Measurements from ENCODE around the gene PLXNA4. TPM values are rescaled to one million over a fixed set of nuclear protein-coding genes. Genes with fewer than 3 reads are reported as not detected.

PLXNA4 gene
- total and polyA plus RNA-seq, 2 donors (not counting 1 experiment from before 2014, with no cell fraction given) = not detected

- Histone ChIP-seq H3K36me3 (replicated peaks in 1 of 2; ENCODE audit: control extremely low read depth in 1 of 2, control insufficient read depth in 1 of 2, extremely low read depth in 1 of 2, insufficient read depth in 2 of 2, low read length in 1 of 2) (no peaks in the 10 kb centered on the region), H3K9ac (ENCODE audit: low read length) (no peak overlapping the region), H3K4me1 (ENCODE audit: control insufficient read depth in 2 of 2, insufficient read depth in 2 of 2, low read length in 2 of 2) (no peaks in the 10 kb centered on the region), H3K9me3 (ENCODE audit: control extremely low read depth in 1 of 3, control insufficient read depth in 2 of 3, insufficient read depth in 1 of 3, low read length in 2 of 3) (peaks cover 0 to 3% (median 0%) of the 10 kb centered on the region in 3 donors), H4K20me1 (ENCODE audit: control insufficient read depth, insufficient read depth, low read length, poor library complexity, severe bottlenecking) (no peaks in the 10 kb centered on the region), H2AFZ (ENCODE audit: insufficient read depth, low read depth, low read length, poor library complexity, severe bottlenecking) (no peak overlapping the region), H3K4me3 (ENCODE audit: control extremely low read depth in 1 of 5, extremely low read depth in 1 of 5, insufficient read depth in 1 of 5, low read depth in 2 of 5, low read length in 4 of 5) (no peak overlapping the region), H3K4me2 (replicated peaks; ENCODE audit: low read depth, low read length, poor library complexity, severe bottlenecking) (no peak overlapping the region), H3K27ac (ENCODE audit: low read length in 2 of 2) (no peak overlapping the region), H3K27me3 (replicated peaks in 1 of 4; ENCODE audit: control extremely low read depth in 1 of 4, control insufficient read depth in 3 of 4, insufficient read depth in 4 of 4, low read length in 3 of 4) (no peaks in the 10 kb centered on the region), H3K79me2 (ENCODE audit: control insufficient read depth, insufficient read depth, low read length) (no peaks in the 10 kb centered on the region)
- H3K4me3 Mint-ChIP-seq = no peak overlapping the region
- no peaks in the 10 kb centered on the region for H3K9me3 Mint-ChIP-seq (ENCODE audit: insufficient read depth)
- no peak overlapping the region for H3K27ac Mint-ChIP-seq
- WGBS (ENCODE audit: insufficient coverage) = 90% methylated on average over 5 of the region's 8 CpGs
- no peak for TF ChIP-seq EZH2 (IDR thresholded peaks at IDR 0.05; ENCODE audit: borderline replicate concordance, insufficient read depth, low read depth, low read length, poor library complexity, severe bottlenecking)
- no peak for TF ChIP-seq CTCF (IDR thresholded peaks at IDR 0.05)
- ATAC-seq (ENCODE audit: low read depth) (no peak), DNase-seq (no peak)
- intact Hi-C loops (cut with micrococcal nuclease) = no loop called here
- ChIA-PET CTCF (no interaction called here), POLR2A (interaction anchor here (0.6 kb wide), 1 partner anchor 723 kb away, joined by 4 read pairs; no protein-coding TSS in a partner anchor)
- peaks cover 5% of the 10 kb centered on the region for H3K27me3 Mint-ChIP-seq
- no peaks in the 10 kb centered on the region for H3K4me1 Mint-ChIP-seq
Measured at GRCh38 chr7:132377703-132378584, 198.3 kb downstream of the PLXNA4 start.

- Histone ChIP-seq H3K27me3 (replicated peaks in 1 of 4; ENCODE audit: control extremely low read depth in 1 of 4, control insufficient read depth in 3 of 4, insufficient read depth in 4 of 4, low read length in 3 of 4) (no peaks in the 10 kb centered on the region), H3K4me1 (ENCODE audit: control insufficient read depth in 2 of 2, insufficient read depth in 2 of 2, low read length in 2 of 2) (no peaks in the 10 kb centered on the region), H3K27ac (ENCODE audit: low read length in 2 of 2) (no peak overlapping the region), H2AFZ (ENCODE audit: insufficient read depth, low read depth, low read length, poor library complexity, severe bottlenecking) (no peak overlapping the region), H3K36me3 (replicated peaks in 1 of 2; ENCODE audit: control extremely low read depth in 1 of 2, control insufficient read depth in 1 of 2, extremely low read depth in 1 of 2, insufficient read depth in 2 of 2, low read length in 1 of 2) (no peaks in the 10 kb centered on the region), H4K20me1 (ENCODE audit: control insufficient read depth, insufficient read depth, low read length, poor library complexity, severe bottlenecking) (no peaks in the 10 kb centered on the region), H3K4me2 (replicated peaks; ENCODE audit: low read depth, low read length, poor library complexity, severe bottlenecking) (no peak overlapping the region), H3K4me3 (ENCODE audit: control extremely low read depth in 1 of 5, extremely low read depth in 1 of 5, insufficient read depth in 1 of 5, low read depth in 2 of 5, low read length in 4 of 5) (no peak overlapping the region), H3K9ac (ENCODE audit: low read length) (no peak overlapping the region), H3K79me2 (ENCODE audit: control insufficient read depth, insufficient read depth, low read length) (no peaks in the 10 kb centered on the region), H3K9me3 (ENCODE audit: control extremely low read depth in 1 of 3, control insufficient read depth in 2 of 3, insufficient read depth in 1 of 3, low read length in 2 of 3) (peaks cover 0 to 3% (median 0%) of the 10 kb centered on the region in 3 donors)
- H3K9me3 Mint-ChIP-seq (ENCODE audit: insufficient read depth) = no peaks in the 10 kb centered on the region
- no peak for ATAC-seq (ENCODE audit: low read depth)
- 40% methylated on average over 1 of the region's 2 CpGs for WGBS (ENCODE audit: insufficient coverage)
- H3K4me1 Mint-ChIP-seq = no peaks in the 10 kb centered on the region
- intact Hi-C loops (cut with micrococcal nuclease) = no loop called here
- H3K27ac Mint-ChIP-seq = no peak overlapping the region
- POLR2A ChIA-PET = interaction anchor here (0.6 kb wide), 1 partner anchor 724 kb away, joined by 4 read pairs; no protein-coding TSS in a partner anchor
- H3K27me3 Mint-ChIP-seq = peaks cover 3% of the 10 kb centered on the region
- no peak for DNase-seq
- CTCF ChIA-PET = no interaction called here
- H3K4me3 Mint-ChIP-seq = no peak overlapping the region
- TF ChIP-seq EZH2 (IDR thresholded peaks at IDR 0.05; ENCODE audit: borderline replicate concordance, insufficient read depth, low read depth, low read length, poor library complexity, severe bottlenecking) (no peak), CTCF (IDR thresholded peaks at IDR 0.05) (no peak)
Measured at GRCh38 chr7:132377015-132377414, 199.3 kb downstream of the PLXNA4 start.

All from B cell (primary cell).